ENCODE data around the gene C13orf46.

- TF ChIP-seq CTCF (IDR thresholded peaks at IDR 0.05) (no peak), USF2 (IDR thresholded peaks at IDR 0.05) (no peak), EP300 (IDR thresholded peaks at IDR 0.05) (no peak), NFE2L2 (conservative IDR thresholded peaks at IDR 0.05; ENCODE audit: low read length) (no peak), MAX (IDR thresholded peaks at IDR 0.05) (no peak)
These were observed 58.0 kb downstream of the C13orf46 start for GRCh38 chr13:113915786-113916329.
